Left ventricle myocardium inferior (tissue), 1 donor: ENCODE results near the gene C21orf91. TPM values are rescaled to one million over a fixed set of nuclear protein-coding genes. Genes with fewer than 3 reads are reported as not detected.

Source experiments
- DNase-seq: peaks from one replicate; pipeline ENCODE4 v3.0.0-alpha.2; 2020
- H3K27ac ChIP-seq: fragments of 200-600 bp; replicated peaks from 2 replicates; pipeline ENCODE4 v1.8.0; 2021
- H3K27me3 ChIP-seq: fragments of 200-600 bp; 2 replicates; pipeline ENCODE4 v1.8.0; 2021; ENCODE audit warnings: low read depth
- H3K36me3 ChIP-seq: fragments of 200-600 bp; 2 replicates; pipeline ENCODE4 v1.8.0; 2021
- H3K4me1 ChIP-seq: fragments of 200-600 bp; 2 replicates; pipeline ENCODE4 v1.8.0; 2021
- H3K4me3 ChIP-seq: fragments of 200-600 bp; 2 replicates; pipeline ENCODE4 v1.8.0; 2021; ENCODE audit warnings: mild to moderate bottlenecking, moderate library complexity
- H3K9me3 ChIP-seq: fragments of 200-600 bp; replicated peaks from 2 replicates; pipeline ENCODE4 v1.8.0; 2021
- CTCF ChIP-seq: fragments of 200-600 bp; IDR thresholded peaks from 2 replicates; pipeline ENCODE4 v1.8.0; 2021; ENCODE audit warnings: antibody characterized with exemption, mild to moderate bottlenecking, borderline replicate concordance
- intact Hi-C: fragments of 100-400 bp; cut with micrococcal nuclease; formaldehyde crosslinking; loops from one replicate; pipeline ENCODE4 v1.11.0; 2022
- total RNA-seq: library from RNA; stranded (reverse); fragmentation: NEBNext Ultra II Directional; extraction: Animal tissue kit (Norgen Biotek cat#: 25700); gene quantifications from one replicate; pipeline ENCODE4 v1.2.1, GENCODE V29; 2021
- donor health status: DM: no; HTN: yes; CAD: no; lungs with severe emphysema.

The C21orf91 gene
- total RNA-seq, 1 donor from 2014 or later: 10.2 TPM

DNA sequence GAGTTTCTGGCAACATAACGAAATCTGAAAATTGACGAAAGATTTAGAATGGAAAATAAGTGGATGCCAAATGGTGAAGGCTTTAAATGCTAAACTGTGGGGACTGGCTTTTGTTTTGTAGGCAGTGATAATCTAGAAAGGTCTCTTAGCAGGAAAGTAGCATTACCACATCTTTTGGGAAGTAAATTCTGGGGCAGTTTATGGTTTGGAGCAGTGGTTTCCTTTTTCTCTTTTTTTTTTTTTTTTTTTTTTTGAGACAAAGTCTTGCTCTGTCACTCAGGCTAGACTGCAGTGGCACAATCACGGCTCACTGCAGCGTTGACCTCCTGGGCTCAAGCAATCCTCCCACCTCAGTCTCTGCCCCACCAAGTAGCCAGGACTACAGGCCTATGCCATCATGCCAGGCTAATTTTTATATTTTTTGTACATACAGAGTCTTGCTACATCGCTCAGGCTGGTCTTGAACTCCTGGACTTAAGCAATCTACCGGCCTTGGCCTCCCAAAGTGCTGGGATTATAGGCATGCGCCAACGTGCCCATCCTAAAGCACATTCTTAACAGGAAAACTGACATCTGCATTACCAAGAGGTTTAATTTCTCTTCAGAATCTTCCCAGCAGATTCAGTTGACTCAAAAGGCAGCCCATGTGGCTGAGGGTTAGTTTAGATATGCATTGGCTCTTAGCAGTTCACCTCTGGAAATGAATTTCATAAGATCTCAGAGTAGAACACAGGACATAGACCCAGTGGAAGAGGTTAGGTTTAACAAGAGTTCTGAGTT lies 32.9 kb downstream of the C21orf91 start:
- H3K36me3 ChIP-seq: peaks cover 34% of the 10 kb centered on the region
- no peaks in the 10 kb centered on the region for H3K9me3 ChIP-seq
- H3K27me3 ChIP-seq: no peaks in the 10 kb centered on the region
- TF ChIP-seq CTCF: no peak
- no peak overlapping the region for H3K4me3 ChIP-seq
- DNase-seq: no peak
- H3K27ac ChIP-seq: no peak overlapping the region
- H3K4me1 ChIP-seq: no peaks in the 10 kb centered on the region
- intact Hi-C loops: no loop called here

DNA sequence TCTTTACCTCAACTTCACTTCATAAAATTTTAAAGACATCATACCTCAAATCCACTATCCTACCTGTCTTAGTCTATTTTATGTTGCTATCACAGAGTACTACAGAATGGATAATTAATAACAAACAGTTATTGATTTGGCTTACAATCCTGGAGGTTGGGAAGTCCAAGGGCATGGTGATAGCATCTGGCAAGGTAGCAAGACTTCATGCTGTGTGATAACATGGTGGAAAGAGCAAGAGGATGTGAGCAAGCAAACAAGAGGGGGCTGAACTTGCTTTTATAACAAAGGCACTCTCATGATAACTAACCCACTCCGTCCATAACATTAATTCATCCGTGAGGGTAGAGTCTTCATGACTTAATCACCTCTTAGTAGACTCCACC lies 33.8 kb downstream of the C21orf91 start:
- Histone ChIP-seq H3K9me3 (no peaks in the 10 kb centered on the region), H3K4me1 (no peaks in the 10 kb centered on the region), H3K4me3 (no peak overlapping the region), H3K27ac (no peak overlapping the region), H3K27me3 (no peaks in the 10 kb centered on the region), H3K36me3 (peaks cover 31% of the 10 kb centered on the region)
- no peak for DNase-seq
- TF ChIP-seq CTCF: no peak
- intact Hi-C loops: no loop called here

GRCh38 chr21:17784604-17785402 lies 34.4 kb downstream of the C21orf91 start:
- TF ChIP-seq CTCF: no peak
- DNase-seq: no peak
- H3K4me1 ChIP-seq: no peaks in the 10 kb centered on the region
- intact Hi-C loops: no loop called here
- H3K36me3 ChIP-seq: peaks cover 31% of the 10 kb centered on the region
- no peak overlapping the region for H3K27ac ChIP-seq
- H3K27me3 ChIP-seq: no peaks in the 10 kb centered on the region
- H3K9me3 ChIP-seq: no peaks in the 10 kb centered on the region
- no peak overlapping the region for H3K4me3 ChIP-seq

DNA sequence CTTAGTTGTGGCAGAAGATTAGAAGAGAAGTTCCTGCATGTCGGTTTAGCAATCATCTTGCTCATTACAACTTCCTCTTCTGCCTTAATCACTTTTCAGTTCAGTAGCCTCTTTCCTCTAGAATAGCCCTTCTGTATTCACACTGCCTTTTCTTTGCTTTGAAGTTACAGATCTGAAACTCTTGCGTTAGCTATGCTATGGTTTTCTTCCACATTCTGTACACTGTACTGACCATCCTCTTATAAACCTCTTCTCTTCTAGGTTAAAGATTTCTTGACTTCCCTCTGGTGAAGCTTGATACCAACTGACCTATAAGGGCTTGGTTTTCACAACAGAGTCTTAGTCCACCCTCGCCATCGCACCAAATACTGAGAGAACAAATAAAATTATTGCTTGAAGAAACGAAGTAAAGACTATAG lies 35.0 kb downstream of the C21orf91 start:
- H3K27ac ChIP-seq: no peak overlapping the region
- H3K4me1 ChIP-seq: no peaks in the 10 kb centered on the region
- H3K4me3 ChIP-seq: no peak overlapping the region
- intact Hi-C loops: no loop called here
- H3K9me3 ChIP-seq: no peaks in the 10 kb centered on the region
- no peak for TF ChIP-seq CTCF
- no peak for DNase-seq
- peaks cover 31% of the 10 kb centered on the region for H3K36me3 ChIP-seq
- H3K27me3 ChIP-seq: no peaks in the 10 kb centered on the region

GRCh38 chr21:17783481-17784179 lies 35.5 kb downstream of the C21orf91 start:
- no peak for TF ChIP-seq CTCF
- no peak for DNase-seq
- Histone ChIP-seq H3K36me3 (peaks cover 31% of the 10 kb centered on the region), H3K4me3 (no peak overlapping the region), H3K27me3 (no peaks in the 10 kb centered on the region), H3K9me3 (no peaks in the 10 kb centered on the region), H3K27ac (no peak overlapping the region), H3K4me1 (no peaks in the 10 kb centered on the region)
- intact Hi-C loops: no loop called here
